SJSA1 (cell line): ENCODE results near the gene NSMF. TPM values are rescaled to one million over a fixed set of nuclear protein-coding genes. Genes with fewer than 3 reads are reported as not detected.

Source experiments
- DNase-seq, 2 experiments: peaks; one replicate each; pipeline ENCODE4 v3.0.0-alpha.2; 2015 to 2020; ENCODE audit warnings: low spot score in 2 of 2, low read depth in 1 of 2
- H3K27ac ChIP-seq: fragments of 250-450 bp; sonication (Bioruptor Pico); 2 replicates; pipeline ENCODE4 v1.5.1; 2020; ENCODE audit warnings: mild to moderate bottlenecking, moderate library complexity
- H3K27me3 ChIP-seq: fragments of 250-450 bp; sonication (Bioruptor Pico); replicated peaks from 2 replicates; pipeline ENCODE4 v1.5.1; 2020; ENCODE audit warnings: mild to moderate bottlenecking, moderate library complexity
- H3K36me3 ChIP-seq: fragments of 250-450 bp; sonication (Bioruptor Pico); 2 replicates; pipeline ENCODE4 v1.5.1; 2020; ENCODE audit warnings: mild to moderate bottlenecking
- H3K4me1 ChIP-seq: fragments of 250-450 bp; sonication (Bioruptor Pico); replicated peaks from 2 replicates; pipeline ENCODE4 v1.6.1; 2021; ENCODE audit warnings: mild to moderate bottlenecking
- H3K4me3 ChIP-seq: fragments of 250-450 bp; sonication (Bioruptor Pico); 2 replicates; pipeline ENCODE4 v1.5.1; 2020; ENCODE audit warnings: mild to moderate bottlenecking
- H3K9me3 ChIP-seq: fragments of 250-450 bp; sonication (Bioruptor Pico); replicated peaks from 2 replicates; pipeline ENCODE4 v1.5.1; 2020; ENCODE audit warnings: mild to moderate bottlenecking
- total RNA-seq: library from RNA; depleted of rRNA; stranded (reverse); fragments of >200 nt; shearing (Covaris generic); gene quantifications from 2 replicates; pipeline ENCODE4 v1.2.3, GENCODE V29; 2014

Gene NSMF
- total RNA-seq, 1 experiment from 2014 or later: 17.9 TPM

DNA sequence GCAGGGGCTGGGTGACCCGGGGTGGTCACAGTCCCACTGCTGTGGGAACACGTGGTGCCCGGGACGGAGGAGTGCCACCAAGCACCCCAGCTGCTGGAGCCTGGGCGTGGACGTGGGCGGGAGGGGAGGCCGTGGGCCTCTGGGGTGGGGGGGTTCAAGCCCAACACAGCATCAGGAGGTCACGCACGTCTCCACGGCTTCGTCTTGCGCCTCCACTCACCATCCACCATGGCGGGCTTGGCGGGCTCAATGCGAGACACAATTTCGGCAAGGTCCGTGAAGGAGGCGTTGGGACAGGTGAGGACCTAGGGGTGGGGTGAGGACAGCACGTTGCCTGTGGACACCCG is 2.2 kb upstream of the NSMF start:
- Histone ChIP-seq H3K4me1 (peaks cover 35% of the 10 kb centered on the region), H3K27me3 (no peaks in the 10 kb centered on the region), H3K36me3 (peaks cover 19% of the 10 kb centered on the region), H3K27ac (no peak overlapping the region), H3K4me3 (no peak overlapping the region), H3K9me3 (peaks cover 6% of the 10 kb centered on the region; the same call in 1 of the 2 replicates)
- DNase-seq: no peak

DNA sequence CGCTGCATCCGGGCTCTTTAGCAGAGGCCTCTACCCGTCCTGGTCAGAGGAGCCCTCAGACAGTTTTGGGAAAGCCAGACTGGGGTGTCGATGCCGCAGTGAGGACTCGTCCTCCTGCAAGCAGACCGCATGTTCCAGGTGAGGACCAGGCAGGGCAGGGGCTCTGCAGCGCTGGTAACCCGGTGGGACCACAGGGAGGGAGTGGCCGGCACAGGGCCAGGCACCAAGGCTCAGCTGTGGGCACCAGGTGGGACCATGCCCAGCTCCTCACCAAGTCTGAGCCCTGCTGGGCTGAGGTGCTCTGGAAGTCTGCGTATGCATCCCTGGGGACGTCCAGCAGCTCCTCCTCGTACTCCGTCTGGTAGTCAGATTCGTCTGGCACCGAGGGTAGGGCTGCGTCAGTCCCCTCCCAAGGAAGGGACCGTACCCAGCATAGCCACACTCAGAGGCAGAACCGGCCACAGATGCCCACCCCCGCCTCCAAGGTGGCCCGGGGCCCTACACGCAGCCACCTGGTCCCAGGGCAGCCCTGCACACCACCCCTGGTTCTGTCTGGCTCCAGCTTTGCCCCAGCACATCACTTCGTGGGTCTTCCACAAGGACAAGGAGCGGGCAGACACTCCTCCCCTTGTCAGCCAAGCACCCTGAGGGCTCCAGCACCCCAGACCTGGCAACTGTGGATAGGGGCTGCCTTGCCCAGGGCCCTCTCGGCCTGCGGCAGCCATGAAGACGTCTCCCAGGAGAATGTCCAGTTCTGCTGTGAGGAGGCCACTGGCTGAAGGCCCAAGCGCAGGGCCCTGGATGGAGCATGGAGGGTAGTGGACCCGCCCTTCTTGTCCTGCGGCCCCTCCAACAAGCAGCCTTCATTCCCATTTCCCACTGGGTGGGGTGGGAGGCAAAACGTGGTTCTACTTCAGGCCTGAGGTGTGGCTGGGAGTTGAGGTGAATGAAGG is 1.5 kb upstream of the NSMF start:
- H3K9me3 ChIP-seq: peaks cover 6% of the 10 kb centered on the region; the same call in 1 of the 2 replicates
- no peaks in the 10 kb centered on the region for H3K27me3 ChIP-seq
- H3K36me3 ChIP-seq: peaks cover 25% of the 10 kb centered on the region
- H3K4me1 ChIP-seq: peaks cover 42% of the 10 kb centered on the region
- no peak overlapping the region for H3K4me3 ChIP-seq
- no peak overlapping the region for H3K27ac ChIP-seq
- no peak for DNase-seq

DNA sequence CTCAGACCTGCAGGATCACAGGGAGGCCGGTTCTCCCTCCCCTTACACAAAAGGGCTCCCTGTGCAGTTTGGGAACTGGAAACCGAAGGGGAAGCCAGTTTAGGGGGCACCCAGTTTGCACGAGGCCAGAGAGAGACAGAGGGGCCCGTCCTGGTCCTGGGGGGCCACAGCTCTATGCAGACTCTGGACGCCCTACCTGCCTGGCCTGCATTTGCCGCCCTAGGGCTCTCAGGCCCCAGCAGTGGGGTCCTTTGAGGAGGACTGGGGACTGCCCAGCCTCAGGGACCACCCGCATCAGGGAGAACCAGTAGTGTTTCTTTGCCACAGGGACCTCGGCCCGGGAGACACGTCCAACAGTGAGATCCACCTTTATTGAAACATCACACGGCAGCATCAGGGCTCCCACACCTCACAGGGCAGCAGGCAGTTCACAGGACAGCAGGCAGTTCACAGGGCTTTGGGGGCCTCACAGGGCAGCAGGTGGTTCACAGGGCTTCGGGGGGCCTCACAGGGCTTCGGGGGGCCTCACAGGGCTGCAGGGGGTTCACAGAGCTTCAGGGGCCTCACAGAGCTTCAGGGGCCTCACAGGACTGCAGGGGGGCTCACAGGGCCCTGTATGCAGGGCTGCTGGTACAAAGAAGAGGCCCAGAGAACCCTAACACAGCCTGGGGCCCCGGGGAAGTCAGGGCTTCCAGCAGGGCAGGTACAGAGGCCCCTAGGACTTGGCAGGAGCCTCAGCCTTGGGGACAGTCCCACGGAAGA is 648 bp upstream of the NSMF start:
- peaks cover 6% of the 10 kb centered on the region; the same call in 1 of the 2 replicates for H3K9me3 ChIP-seq
- peak overlapping the region; percentile 50 for H3K27ac ChIP-seq

DNA sequence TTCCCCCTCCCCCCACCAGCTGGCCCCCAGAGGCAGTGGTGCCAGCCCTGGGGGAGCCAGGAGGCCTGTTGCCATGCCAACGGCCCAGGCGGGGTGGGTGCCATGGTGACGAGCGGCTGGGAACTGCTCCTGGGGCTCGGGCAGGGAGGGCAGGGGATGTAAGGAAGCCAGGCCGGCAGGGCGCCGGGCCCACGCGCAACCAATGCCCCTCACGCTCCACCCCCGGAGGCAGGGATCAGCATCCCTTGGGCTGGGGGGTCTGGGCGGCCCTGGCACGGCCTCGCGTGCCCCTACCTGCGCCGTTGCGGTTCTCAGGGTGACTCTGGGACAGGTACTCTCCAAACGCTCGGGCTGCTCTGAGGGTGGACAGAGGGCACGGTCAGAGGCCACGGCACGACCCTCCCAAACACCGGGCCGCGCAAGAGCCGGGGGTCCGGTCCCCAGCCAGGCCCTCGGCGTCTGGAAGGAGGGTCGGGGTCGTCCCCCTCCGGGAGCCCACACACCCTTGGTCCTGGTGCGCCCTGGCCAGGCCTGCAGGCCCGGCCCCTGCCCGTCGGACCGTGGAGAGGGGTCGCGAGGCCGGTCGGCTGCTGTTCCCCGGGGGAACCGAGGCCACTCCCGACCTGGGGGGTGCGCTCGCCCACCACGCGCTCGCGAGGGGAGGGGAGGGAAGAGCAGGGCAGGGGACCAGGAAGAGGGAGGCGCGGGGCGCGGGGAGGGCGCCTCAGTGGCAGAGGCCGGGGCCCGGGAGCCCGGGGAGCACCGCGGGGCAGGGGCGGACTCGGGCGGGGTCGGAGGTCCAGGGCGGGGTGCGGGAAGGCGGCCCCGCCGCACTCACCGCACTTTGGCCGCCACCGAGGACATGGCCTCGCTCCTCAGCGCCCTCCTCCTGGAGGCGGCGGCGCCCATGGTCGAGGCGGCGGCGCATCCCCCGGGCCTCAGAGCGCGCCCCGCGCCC is 661 bp downstream of the NSMF start:
- no peak for DNase-seq
- peaks cover 45% of the 10 kb centered on the region for H3K4me1 ChIP-seq
- H3K36me3 ChIP-seq: peaks cover 40% of the 10 kb centered on the region
- peak overlapping the region; percentile 47 for H3K27ac ChIP-seq
- peak overlapping the region; percentile 84 for H3K4me3 ChIP-seq
- no peaks in the 10 kb centered on the region for H3K27me3 ChIP-seq
- H3K9me3 ChIP-seq: peaks cover 6% of the 10 kb centered on the region; the same call in 1 of the 2 replicates

More for the DNA sequence above, 648 bp upstream of the NSMF start:
- Histone ChIP-seq H3K27me3 (no peaks in the 10 kb centered on the region), H3K4me3 (peak overlapping the region; percentile 84), H3K4me1 (peaks cover 45% of the 10 kb centered on the region), H3K36me3 (peaks cover 34% of the 10 kb centered on the region)
- DNase-seq: no peak

DNA sequence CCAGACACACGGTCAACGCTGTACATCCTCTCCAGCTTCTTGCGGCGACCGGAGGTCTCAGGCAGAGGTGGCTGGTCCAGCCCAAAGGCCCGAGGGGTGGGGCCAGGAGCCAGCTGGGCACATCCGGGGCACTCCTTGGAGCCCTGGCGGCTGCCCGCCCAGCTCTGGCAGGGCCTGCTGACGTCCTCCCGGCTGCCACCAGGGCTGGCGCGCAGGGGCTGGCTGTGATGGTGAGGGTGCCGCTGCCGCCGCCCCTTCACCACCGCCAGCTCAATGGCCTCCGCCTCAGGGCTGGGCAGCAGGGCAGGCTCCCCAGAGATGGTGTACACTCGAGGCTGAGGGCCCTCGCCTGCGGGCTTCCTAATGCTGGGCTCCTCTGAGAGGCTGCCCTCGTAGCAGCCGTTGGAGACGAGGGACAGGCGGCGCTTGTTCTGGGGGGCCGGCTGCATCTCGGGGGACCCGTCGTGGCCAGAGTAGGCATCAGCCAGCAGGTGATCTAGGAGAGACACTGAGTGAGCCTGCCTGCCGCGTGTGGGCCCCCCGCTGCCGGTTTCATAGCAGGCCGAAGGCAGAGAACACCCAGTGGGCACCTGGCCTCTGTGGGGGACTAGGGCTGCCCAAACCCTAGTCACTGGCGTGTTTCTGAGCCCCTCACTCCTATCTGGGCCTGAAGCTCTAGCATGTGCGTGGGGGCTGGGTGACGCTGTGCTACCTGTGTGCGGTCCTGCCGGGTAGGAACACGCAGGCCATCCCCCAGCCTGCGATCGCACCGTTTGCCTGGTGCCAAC is 1.5 kb downstream of the NSMF start:
- Histone ChIP-seq H3K4me1 (peaks cover 45% of the 10 kb centered on the region), H3K4me3 (peak overlapping the region; percentile 84; the same call in 1 of the 2 replicates), H3K27ac (no peak overlapping the region), H3K27me3 (no peaks in the 10 kb centered on the region), H3K9me3 (peaks cover 6% of the 10 kb centered on the region; the same call in 1 of the 2 replicates), H3K36me3 (peaks cover 48% of the 10 kb centered on the region)
- DNase-seq: no peak

DNA sequence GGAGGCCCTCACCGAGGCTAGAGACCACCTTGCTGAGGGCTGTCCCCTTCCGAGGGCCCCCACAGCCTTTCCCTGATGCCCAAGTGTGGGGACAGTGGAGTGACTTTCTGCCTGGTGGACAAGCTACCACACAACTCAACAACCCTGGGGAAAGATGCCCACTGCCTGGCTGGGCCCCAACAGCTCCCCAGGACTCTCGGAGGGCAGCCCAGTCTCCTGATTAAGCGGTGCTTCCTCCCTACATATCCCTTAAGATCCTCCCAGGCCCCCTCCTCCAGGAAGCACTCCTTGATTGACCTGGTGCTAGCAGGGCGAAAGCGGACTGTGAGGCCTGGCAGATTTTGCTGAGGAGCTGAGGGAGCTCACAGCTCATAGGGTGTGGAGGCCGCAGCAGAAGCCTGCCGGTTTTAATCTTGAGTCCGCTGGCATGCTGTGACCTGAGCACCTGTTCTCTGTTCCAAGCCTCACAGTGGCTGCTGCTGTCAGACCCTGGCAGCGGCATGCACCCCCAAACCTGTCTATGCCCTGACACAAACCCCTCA is 2.2 kb downstream of the NSMF start:
- no peak overlapping the region for H3K4me3 ChIP-seq
- peaks cover 45% of the 10 kb centered on the region for H3K4me1 ChIP-seq
- peaks cover 51% of the 10 kb centered on the region for H3K36me3 ChIP-seq
- DNase-seq: no peak
- H3K27me3 ChIP-seq: no peaks in the 10 kb centered on the region
- peaks cover 6% of the 10 kb centered on the region; the same call in 1 of the 2 replicates for H3K9me3 ChIP-seq
- peak overlapping the region; percentile 35 for H3K27ac ChIP-seq

DNA sequence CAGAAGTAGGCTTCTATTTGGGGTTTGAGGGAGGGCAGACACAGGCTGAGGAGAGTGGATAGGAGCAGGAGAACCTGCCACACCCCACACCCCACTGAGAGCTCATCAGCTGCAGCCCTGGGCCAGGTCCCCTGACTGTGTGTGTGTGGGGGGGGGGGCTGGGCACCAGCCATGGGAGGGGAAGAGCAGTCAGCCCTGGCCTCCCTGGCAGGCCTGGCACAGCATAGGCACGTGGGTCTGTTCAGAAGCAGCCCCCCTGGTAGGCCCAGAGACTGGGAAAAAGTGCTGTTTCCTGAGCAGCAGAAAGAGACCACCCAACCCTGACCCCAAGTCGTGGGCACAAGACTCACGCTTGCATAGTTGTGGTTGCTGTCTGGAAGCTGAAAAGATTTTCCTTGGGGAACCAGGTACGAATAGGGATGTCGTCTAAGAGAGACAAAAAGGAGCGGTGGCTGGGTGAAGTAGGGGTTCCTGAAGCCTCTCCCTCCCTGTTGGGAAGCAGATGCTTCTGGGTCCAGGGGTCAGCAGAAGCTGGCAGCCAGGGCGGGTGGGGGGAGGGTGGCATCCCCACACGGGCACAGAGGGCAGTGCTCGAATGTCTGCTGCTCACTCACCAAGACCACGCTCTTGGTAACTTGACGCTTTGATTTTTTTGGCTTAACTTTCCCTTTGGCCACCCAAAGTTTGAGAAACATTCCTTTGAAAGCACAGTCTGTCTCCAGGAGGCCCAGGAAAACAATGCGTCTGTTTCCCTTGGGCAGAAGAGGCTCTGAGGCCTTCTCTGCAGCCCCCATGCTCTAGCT is 2.9 kb downstream of the NSMF start:
- peaks cover 45% of the 10 kb centered on the region for H3K4me1 ChIP-seq
- H3K27ac ChIP-seq: peak overlapping the region; percentile 35
- peaks cover 6% of the 10 kb centered on the region; the same call in 1 of the 2 replicates for H3K9me3 ChIP-seq
- peaks cover 51% of the 10 kb centered on the region for H3K36me3 ChIP-seq
- DNase-seq: peak in 1 of 2 experiments; percentile 39
- H3K27me3 ChIP-seq: no peaks in the 10 kb centered on the region
- H3K4me3 ChIP-seq: no peak overlapping the region

DNA sequence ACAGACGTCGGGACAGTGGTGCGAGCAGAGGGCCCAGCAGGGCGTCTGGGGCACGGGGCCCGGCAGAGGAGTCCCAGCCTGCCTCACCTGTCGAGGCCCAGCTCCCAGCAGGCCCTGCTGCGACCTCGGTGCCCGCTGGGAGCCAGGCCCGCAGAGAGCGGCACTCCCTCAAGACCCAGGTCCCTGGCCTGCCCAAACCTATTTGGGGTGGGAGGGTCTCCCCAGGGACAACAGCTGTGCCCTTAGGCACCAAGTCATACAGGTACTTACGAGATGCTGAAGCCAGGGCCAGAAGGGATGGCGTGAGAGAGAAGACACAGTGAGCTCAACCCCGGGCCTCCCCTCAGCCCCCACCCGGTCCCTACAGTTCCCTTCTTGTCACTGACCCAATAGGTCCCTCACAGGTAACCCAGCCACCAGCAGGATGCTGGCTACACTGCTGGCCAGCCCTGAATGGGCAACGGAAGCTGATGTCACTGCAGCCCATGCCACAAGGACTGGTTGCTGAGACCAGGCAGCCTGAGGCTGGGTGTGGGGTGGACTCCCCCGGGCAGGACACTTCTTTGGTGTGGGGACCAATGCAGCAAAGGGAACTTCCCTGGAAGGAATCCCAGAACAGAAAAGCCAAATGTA is 3.7 kb downstream of the NSMF start:
- Histone ChIP-seq H3K4me3 (no peak overlapping the region), H3K27me3 (no peaks in the 10 kb centered on the region), H3K36me3 (peaks cover 51% of the 10 kb centered on the region), H3K4me1 (peaks cover 45% of the 10 kb centered on the region), H3K9me3 (peaks cover 6% of the 10 kb centered on the region; the same call in 1 of the 2 replicates), H3K27ac (no peak overlapping the region)
- DNase-seq: no peak

DNA sequence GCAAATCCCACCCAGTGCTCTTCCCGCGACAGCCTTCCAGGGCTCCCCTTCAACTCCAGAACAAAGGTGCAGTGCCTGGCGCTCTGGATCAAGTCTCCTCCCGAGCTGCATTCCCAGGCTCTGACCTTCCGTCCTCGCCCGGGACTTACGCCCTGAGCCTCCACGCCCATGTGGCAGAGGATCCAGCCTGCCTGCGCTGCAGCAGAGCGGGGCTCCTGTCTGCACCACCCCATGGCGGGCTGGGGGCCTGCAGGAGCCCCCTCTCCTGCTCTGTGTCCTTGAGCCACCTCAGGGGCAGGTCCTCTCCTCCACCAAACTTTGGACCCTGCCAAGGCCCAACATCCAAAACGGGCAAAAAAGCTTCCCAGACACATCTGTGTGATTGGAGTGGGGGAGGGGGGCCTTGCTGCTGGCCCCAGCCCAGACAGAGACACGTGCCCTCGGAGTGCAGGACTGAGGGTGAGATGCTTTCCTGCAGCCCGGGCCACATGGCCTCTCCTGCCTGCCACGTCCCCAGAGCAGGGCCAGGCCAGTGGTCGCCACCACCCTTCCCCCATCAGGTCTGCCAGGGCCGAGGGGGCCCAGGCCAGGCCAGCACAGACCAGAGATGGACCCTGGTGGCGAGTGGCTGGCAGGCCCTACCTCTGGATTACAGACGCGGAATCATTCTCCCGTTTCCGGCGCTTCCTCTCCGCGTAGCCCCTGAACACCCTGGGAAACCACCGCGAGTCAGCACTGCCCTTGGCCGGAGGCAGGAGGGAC is 4.4 kb downstream of the NSMF start:
- Histone ChIP-seq H3K9me3 (peaks cover 6% of the 10 kb centered on the region; the same call in 1 of the 2 replicates), H3K4me1 (peaks cover 44% of the 10 kb centered on the region), H3K4me3 (no peak overlapping the region), H3K36me3 (peaks cover 53% of the 10 kb centered on the region), H3K27me3 (no peaks in the 10 kb centered on the region), H3K27ac (no peak overlapping the region)
- DNase-seq: no peak

DNA sequence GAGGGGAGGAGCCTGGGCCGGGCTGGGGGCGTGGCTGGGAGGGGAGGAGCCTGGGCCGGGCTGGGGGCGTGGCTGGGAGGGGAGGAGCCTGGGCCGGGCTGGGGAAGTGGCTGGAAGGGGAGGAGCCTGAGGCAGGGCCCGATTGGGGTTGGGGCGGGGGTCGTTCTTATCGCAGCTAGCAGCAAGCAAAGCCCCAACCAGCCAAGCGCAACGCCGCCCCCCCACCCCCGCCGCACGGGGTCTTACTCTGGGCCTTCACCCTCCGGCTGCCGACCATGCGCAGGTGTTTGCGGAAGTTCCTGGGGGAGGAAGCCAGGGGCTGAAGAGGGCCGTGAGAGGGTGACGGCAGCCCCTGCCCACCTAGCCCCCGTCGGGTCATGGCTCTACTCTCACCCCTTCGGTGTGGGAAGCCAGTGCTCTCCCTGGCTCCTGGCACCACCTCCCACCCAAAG is 5.0 kb downstream of the NSMF start:
- Histone ChIP-seq H3K36me3 (peaks cover 59% of the 10 kb centered on the region), H3K27me3 (no peaks in the 10 kb centered on the region), H3K9me3 (peaks cover 6% of the 10 kb centered on the region; the same call in 1 of the 2 replicates), H3K4me1 (peaks cover 38% of the 10 kb centered on the region), H3K27ac (no peak overlapping the region), H3K4me3 (no peak overlapping the region)
- no peak for DNase-seq
